Mesenchymal stem cell (in vitro differentiated cells and primary cell): ENCODE results near the gene ITFG1.

ENCODE experiments used
- DNase-seq: peaks from one replicate; pipeline ENCODE4 v3.0.0-alpha.2; 2013
- H2AFZ ChIP-seq: one replicate; pipeline ENCODE4 v1.6.1; 2013; ENCODE audit warnings: low read depth, mild to moderate bottlenecking, control low read depth, inconsistent platforms, low read length, moderate library complexity
- H2AK5ac ChIP-seq: 2 replicates; pipeline ENCODE4 v1.6.1; 2013; ENCODE audit warnings: low read length, moderate library complexity, mild to moderate bottlenecking, inconsistent platforms; ENCODE audit not compliant: severe bottlenecking
- H2BK120ac ChIP-seq: one replicate; pipeline ENCODE4 v1.6.1; 2013; ENCODE audit warnings: low read depth, mild to moderate bottlenecking, inconsistent platforms, low read length, moderate library complexity
- H2BK12ac ChIP-seq, 2 experiments: one replicate each; pipeline ENCODE4 v1.6.1; 2013; ENCODE audit warnings: inconsistent platforms in 2 of 2, low read length in 2 of 2, mild to moderate bottlenecking in 2 of 2, moderate library complexity in 2 of 2, control low read depth in 1 of 2
- H2BK15ac ChIP-seq: one replicate; pipeline ENCODE4 v1.6.1; 2013; ENCODE audit warnings: mild to moderate bottlenecking, low read depth, inconsistent platforms; ENCODE audit not compliant: poor library complexity, severe bottlenecking
- H2BK5ac ChIP-seq: 2 replicates; pipeline ENCODE4 v1.6.1; 2013; ENCODE audit warnings: low read depth, mild to moderate bottlenecking, low read length, control low read depth, inconsistent platforms; ENCODE audit not compliant: poor library complexity, severe bottlenecking
- H3K14ac ChIP-seq, 2 experiments: one replicate each; pipeline ENCODE4 v1.6.1; 2013; ENCODE audit warnings: inconsistent platforms in 2 of 2, low read length in 2 of 2, control low read depth in 1 of 2, mild to moderate bottlenecking in 1 of 2, moderate library complexity in 1 of 2
- H3K18ac ChIP-seq, 2 experiments: one replicate each; pipeline ENCODE4 v1.6.1; 2013; ENCODE audit warnings: inconsistent platforms in 2 of 2, low read length in 2 of 2, control low read depth in 1 of 2, low read depth in 1 of 2, mild to moderate bottlenecking in 1 of 2
- H3K23ac ChIP-seq, 2 experiments: one replicate each; pipeline ENCODE4 v1.6.1; 2013; ENCODE audit warnings: inconsistent platforms in 2 of 2, low read length in 2 of 2, mild to moderate bottlenecking in 2 of 2, moderate library complexity in 2 of 2, control low read depth in 1 of 2
- H3K27ac ChIP-seq: 2 replicates; pipeline ENCODE4 v1.5.1; 2013; ENCODE audit warnings: mild to moderate bottlenecking, moderate library complexity, low read length, control low read depth, inconsistent platforms; ENCODE audit not compliant: poor library complexity, severe bottlenecking
- H3K27me3 ChIP-seq, 2 experiments: 2 replicates each; pipeline versions ENCODE4 v1.6.1 to v1.7.0; 2013; ENCODE audit warnings: low read length in 2 of 2, mild to moderate bottlenecking in 2 of 2, moderate library complexity in 2 of 2, control low read depth in 1 of 2, inconsistent platforms in 1 of 2; ENCODE audit not compliant: control insufficient read depth in 1 of 2, insufficient read depth in 1 of 2
- H3K36me3 ChIP-seq, 2 experiments: 2 replicates each; pipeline versions ENCODE4 v1.6.1 to v1.7.0; 2013; ENCODE audit warnings: low read length in 2 of 2, control low read depth in 1 of 2, inconsistent platforms in 1 of 2, low read depth in 1 of 2, mild to moderate bottlenecking in 1 of 2; ENCODE audit not compliant: insufficient read depth in 2 of 2, control insufficient read depth in 1 of 2
- H3K4ac ChIP-seq, 2 experiments: one replicate each; pipeline ENCODE4 v1.6.1; 2013; ENCODE audit warnings: inconsistent platforms in 2 of 2, low read length in 2 of 2, mild to moderate bottlenecking in 2 of 2, moderate library complexity in 2 of 2, control low read depth in 1 of 2, low read depth in 1 of 2
- H3K4me1 ChIP-seq: 2 replicates; pipeline ENCODE4 v1.6.1; 2013; ENCODE audit warnings: low read depth, low read length, control low read depth; ENCODE audit not compliant: control insufficient read depth, insufficient read depth
- H3K4me2 ChIP-seq: 2 replicates; pipeline ENCODE4 v1.6.1; 2013; ENCODE audit warnings: low read length, mild to moderate bottlenecking, inconsistent platforms; ENCODE audit not compliant: poor library complexity, severe bottlenecking
- H3K4me3 ChIP-seq, 2 experiments: 2 replicates each; pipeline versions ENCODE4 v1.5.1 to v1.7.0; 2013; ENCODE audit warnings: low read length in 2 of 2, mild to moderate bottlenecking in 2 of 2, control low read depth in 1 of 2, low read depth in 1 of 2; ENCODE audit not compliant: insufficient read depth in 1 of 2
- H3K79me1 ChIP-seq: replicated peaks from 2 replicates; pipeline ENCODE4 v1.6.1; 2013; ENCODE audit warnings: mild to moderate bottlenecking, control low read depth, low read length, inconsistent platforms; ENCODE audit not compliant: poor library complexity, severe bottlenecking
- H3K9ac ChIP-seq: 2 replicates; pipeline ENCODE4 v1.7.0; 2013; ENCODE audit warnings: mild to moderate bottlenecking, low read length, moderate library complexity
- H3K9me3 ChIP-seq: 2 replicates; pipeline ENCODE4 v1.7.0; 2013; ENCODE audit warnings: mild to moderate bottlenecking, low read length; ENCODE audit not compliant: control insufficient read depth
- H4K8ac ChIP-seq: one replicate; pipeline ENCODE4 v1.6.1; 2013; ENCODE audit warnings: inconsistent platforms, mild to moderate bottlenecking, low read length, moderate library complexity
- H4K91ac ChIP-seq: one replicate; pipeline ENCODE4 v1.6.1; 2013; ENCODE audit warnings: mild to moderate bottlenecking, low read length, inconsistent platforms
- WGBS: methylation state at CpG from one replicate; pipeline ENCODE4 v1.1.7; 2013; ENCODE audit warnings: mixed read lengths; 5-methylcytosine and 5-hydroxymethylcytosine counted together

ITFG1 gene

DNA sequence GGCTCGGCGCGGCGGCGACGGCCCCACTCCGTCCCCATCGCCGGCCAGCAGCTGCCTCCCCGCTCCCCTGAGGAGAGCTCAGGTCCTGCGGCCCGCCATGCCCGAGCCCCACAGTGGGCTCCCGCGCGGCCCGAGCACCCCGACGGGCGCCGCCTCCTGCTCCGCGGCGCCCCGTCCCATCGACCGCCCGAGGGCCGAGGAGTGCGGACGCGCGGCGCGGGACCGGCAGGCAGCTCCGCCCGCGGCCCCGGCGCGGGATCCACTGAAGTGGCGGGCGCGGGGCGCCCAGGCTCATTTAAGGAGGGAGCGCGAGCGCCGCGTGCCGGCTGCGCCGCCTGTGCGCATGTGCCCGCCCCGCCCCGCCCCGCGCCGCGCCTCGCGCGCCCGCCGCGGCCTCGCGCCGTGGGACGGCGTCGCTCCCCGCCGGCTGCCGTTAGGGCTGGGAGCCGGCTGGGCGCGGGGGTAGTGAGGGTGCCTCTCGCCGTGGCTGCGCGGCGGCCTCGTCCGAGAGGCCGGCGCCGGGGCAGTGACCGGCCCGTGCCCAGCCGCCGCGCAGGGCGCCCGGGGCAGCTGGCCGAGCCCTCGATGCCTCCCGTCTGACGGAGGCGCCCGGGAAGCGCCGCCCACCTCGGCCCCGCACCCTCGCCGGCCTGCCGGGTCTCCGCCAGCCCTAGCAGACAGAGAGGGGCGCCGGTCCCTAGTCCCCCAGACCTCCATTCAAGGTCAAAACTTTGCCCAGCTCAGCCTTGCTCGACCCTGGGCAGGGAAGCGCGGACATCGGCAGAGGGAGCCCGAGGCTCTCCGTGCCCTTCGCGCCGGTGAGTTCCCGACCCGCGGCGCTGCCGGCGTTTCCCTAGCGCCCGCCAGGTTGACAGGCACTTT lies 316.9 kb downstream of the ITFG1 start, which contains the start of gene NETO2:
NETO2 (minus strand) TSS at position 269 of the 882 bp plus-strand sequence. CDS start 333 bp downstream, outside the sequence.
- H3K4me2 ChIP-seq, result peak within 1 kb of the TSS; percentile 96
- under 1% methylated on average over 59 of the region's 130 CpGs for WGBS
- H3K27me3 ChIP-seq, result peaks cover 0 to 11% of the 10 kb centered on the region in 2 experiments
- peak within 1 kb of the TSS; percentile 72 for H4K91ac ChIP-seq
- H2BK120ac ChIP-seq, result peak within 1 kb of the TSS; percentile 83
- peak within 1 kb of the TSS; percentile 70 for H2AFZ ChIP-seq
- H3K23ac ChIP-seq, result peak within 1 kb of the TSS in 1 of 2 experiments; percentile 81
- peaks cover 3% of the 10 kb centered on the region for H3K79me1 ChIP-seq
- H3K14ac ChIP-seq, result peak within 1 kb of the TSS in 1 of 2 experiments; percentile 45
- no peak within 1 kb of the TSS for H3K27ac ChIP-seq
- peak; percentile 66 for DNase-seq
- H2BK12ac ChIP-seq, result peak within 1 kb of the TSS in 1 of 2 experiments; percentile 83
- peaks cover 11% of the 10 kb centered on the region for H3K4me1 ChIP-seq
- peak within 1 kb of the TSS; percentile 97 for H2BK15ac ChIP-seq
- peak within 1 kb of the TSS; percentile 75 to 83 for H3K4ac ChIP-seq
- H3K9ac ChIP-seq, result peak within 1 kb of the TSS; percentile 54
- H3K18ac ChIP-seq, result peak within 1 kb of the TSS; percentile 56 to 78
- no peak within 1 kb of the TSS for H2BK5ac ChIP-seq
- no peaks in the 10 kb centered on the region for H3K36me3 ChIP-seq
- no peaks in the 10 kb centered on the region for H3K9me3 ChIP-seq
- H2AK5ac ChIP-seq, result no peak within 1 kb of the TSS
- H4K8ac ChIP-seq, result peak within 1 kb of the TSS; percentile 50
- H3K4me3 ChIP-seq, result peak within 1 kb of the TSS; percentile 73 to 78

DNA sequence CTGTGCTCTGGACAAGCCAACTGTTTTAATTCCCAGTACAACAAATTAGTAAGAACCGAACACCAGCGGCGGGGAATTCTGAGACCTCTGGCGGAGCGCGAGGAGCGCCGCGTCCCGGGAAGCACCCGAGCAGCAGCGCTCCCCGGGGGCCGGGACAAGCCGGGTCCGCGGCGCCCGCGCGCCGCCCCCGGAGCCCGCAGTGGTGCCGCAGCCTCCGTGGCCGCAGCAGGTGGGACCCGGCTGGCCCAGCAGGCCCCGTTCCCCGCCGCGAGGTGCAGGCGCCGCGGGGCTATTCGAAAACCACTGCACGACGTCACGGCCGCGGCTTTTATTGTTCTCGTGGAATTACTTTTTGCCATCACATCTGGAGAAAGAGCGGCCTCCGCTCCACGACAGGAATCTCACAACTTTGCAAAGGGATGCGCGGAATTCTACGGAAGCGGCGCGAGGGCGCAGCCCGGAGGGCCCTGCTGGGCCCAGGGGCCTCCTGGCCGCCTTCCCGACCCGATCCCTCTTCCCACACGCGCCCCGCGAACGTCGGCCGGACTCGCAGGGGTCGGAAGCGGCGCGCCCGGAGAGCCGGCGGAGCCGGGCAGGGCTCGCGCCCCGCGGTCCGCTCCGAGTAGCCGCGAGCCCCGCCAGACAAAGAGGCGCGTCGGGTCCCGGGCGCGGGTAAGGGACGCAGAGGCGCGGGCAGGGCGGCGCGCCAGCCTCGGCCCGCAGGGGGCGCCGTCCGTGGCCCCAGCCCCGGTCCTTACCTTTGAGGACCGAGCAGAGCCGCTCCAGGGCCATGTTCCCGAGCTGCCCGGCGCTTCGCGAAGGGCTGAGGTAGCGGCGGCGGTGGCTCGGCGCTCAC lies 317.8 kb downstream of the ITFG1 start:
- no peak overlapping the region for H2AK5ac ChIP-seq
- H3K18ac ChIP-seq, result peak overlapping the region; percentile 54 to 78
- H3K9me3 ChIP-seq, result no peaks in the 10 kb centered on the region
- H3K4ac ChIP-seq, result peak overlapping the region in 1 of 2 experiments; percentile 79
- H3K36me3 ChIP-seq, result no peaks in the 10 kb centered on the region
- under 1% methylated on average over 57 of the region's 111 CpGs for WGBS
- peak overlapping the region; percentile 34 for H3K27ac ChIP-seq
- peak overlapping the region in 1 of 2 experiments; percentile 83 for H2BK12ac ChIP-seq
- peak overlapping the region; percentile 83 for H2BK120ac ChIP-seq
- peak overlapping the region; percentile 73 to 78 for H3K4me3 ChIP-seq
- peak; percentile 69 for DNase-seq
- H3K4me1 ChIP-seq, result peaks cover 11% of the 10 kb centered on the region
- peak overlapping the region; percentile 72 for H4K91ac ChIP-seq
- H3K27me3 ChIP-seq, result peaks cover 0 to 11% of the 10 kb centered on the region in 2 experiments
- peaks cover 3% of the 10 kb centered on the region for H3K79me1 ChIP-seq
- peak overlapping the region; percentile 54 for H3K9ac ChIP-seq
- peak overlapping the region in 1 of 2 experiments; percentile 81 for H3K23ac ChIP-seq
- H3K4me2 ChIP-seq, result peak overlapping the region; percentile 96
- H2AFZ ChIP-seq, result peak overlapping the region; percentile 70
- H4K8ac ChIP-seq, result peak overlapping the region; percentile 50
- H2BK5ac ChIP-seq, result no peak overlapping the region
- peak overlapping the region in 1 of 2 experiments; percentile 45 for H3K14ac ChIP-seq
- H2BK15ac ChIP-seq, result peak overlapping the region; percentile 96

DNA sequence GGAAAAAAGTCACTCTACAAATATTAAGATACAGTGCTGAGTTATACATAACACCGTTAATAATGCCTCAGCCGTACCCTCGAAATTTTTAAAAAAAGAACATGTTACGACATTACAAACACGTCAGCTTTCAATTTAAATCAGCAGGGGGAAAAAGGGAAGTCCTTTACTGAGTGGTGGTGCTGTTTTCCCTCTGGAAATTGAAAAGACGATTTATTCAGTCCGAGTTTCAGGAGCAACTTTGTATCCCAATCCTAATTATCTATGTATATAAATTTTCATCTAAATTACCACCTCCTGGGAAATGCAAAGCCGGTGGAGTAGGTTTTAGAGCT lies 318.4 kb downstream of the ITFG1 start:
- no peaks in the 10 kb centered on the region for H3K9me3 ChIP-seq
- no peak overlapping the region for H2AK5ac ChIP-seq
- DNase-seq, result peak; percentile 66
- peak overlapping the region; percentile 54 for H3K9ac ChIP-seq
- no peak overlapping the region for H2BK12ac ChIP-seq
- 0% methylated on average over 3 of the region's 8 CpGs for WGBS
- no peak overlapping the region for H3K14ac ChIP-seq
- no peak overlapping the region for H2BK120ac ChIP-seq
- H3K27ac ChIP-seq, result peak overlapping the region; percentile 34
- H3K4ac ChIP-seq, result no peak overlapping the region
- H4K91ac ChIP-seq, result no peak overlapping the region
- no peak overlapping the region for H2BK15ac ChIP-seq
- peak overlapping the region in 1 of 2 experiments; percentile 78 for H3K4me3 ChIP-seq
- H2BK5ac ChIP-seq, result no peak overlapping the region
- peaks cover 0 to 11% of the 10 kb centered on the region in 2 experiments for H3K27me3 ChIP-seq
- H3K4me2 ChIP-seq, result peak overlapping the region; percentile 96
- no peak overlapping the region for H3K23ac ChIP-seq
- H3K18ac ChIP-seq, result no peak overlapping the region
- peaks cover 11% of the 10 kb centered on the region for H3K4me1 ChIP-seq
- H4K8ac ChIP-seq, result no peak overlapping the region
- H2AFZ ChIP-seq, result peak overlapping the region; percentile 70
- H3K36me3 ChIP-seq, result no peaks in the 10 kb centered on the region
- H3K79me1 ChIP-seq, result peaks cover 3% of the 10 kb centered on the region
